CD4-positive, CD25-positive, alpha-beta regulatory T cell (primary cell): ENCODE results near the gene PTPRG. TPM values are rescaled to one million over a fixed set of nuclear protein-coding genes. Genes with fewer than 3 reads are reported as not detected.

ENCODE experiments used
- ATAC-seq, 2 donors: fragments of 150-1000 bp; cut with Tn5 transposase; one replicate each; pipeline ENCODE4 v1.10.0; 2021; ENCODE audit warnings: low read depth in 2 of 2, moderate number of reproducible peaks in 2 of 2, moderate library complexity in 1 of 2
- DNase-seq, 3 donors: peaks; one replicate each; pipeline versions ENCODE4 v3.0.0 to v3.0.0-alpha.2; 2012 to 2022; ENCODE audit warnings: mixed read lengths in 1 of 3
- H3K27ac ChIP-seq: one replicate; pipeline ENCODE4 v1.7.0; 2013; ENCODE audit warnings: mild to moderate bottlenecking, low read length; ENCODE audit not compliant: insufficient read depth, poor library complexity, severe bottlenecking
- H3K27me3 ChIP-seq: one replicate; pipeline ENCODE4 v1.7.0; 2013; ENCODE audit warnings: low read length; ENCODE audit not compliant: control insufficient read depth, insufficient read depth
- H3K36me3 ChIP-seq: one replicate; pipeline ENCODE4 v1.7.0; 2013; ENCODE audit warnings: mild to moderate bottlenecking, low read length, moderate library complexity; ENCODE audit not compliant: control insufficient read depth, insufficient read depth
- H3K4me1 ChIP-seq: 2 replicates; pipeline ENCODE4 v1.7.0; 2013; ENCODE audit warnings: mild to moderate bottlenecking, low read length; ENCODE audit not compliant: insufficient read depth, control insufficient read depth, poor library complexity, severe bottlenecking
- H3K4me3 ChIP-seq: one replicate; pipeline ENCODE4 v1.7.0; 2013; ENCODE audit warnings: low read depth, mild to moderate bottlenecking, low read length, moderate library complexity
- H3K9me3 ChIP-seq, 2 experiments: 1 replicate in 1 of 2; 2 replicates in 1 of 2; pipeline ENCODE4 v1.7.0; 2013; ENCODE audit warnings: low read length in 2 of 2, mild to moderate bottlenecking in 1 of 2, moderate library complexity in 1 of 2; ENCODE audit not compliant: control insufficient read depth in 2 of 2
- H3K27ac Mint-ChIP-seq, 3 donors: one replicate each; pipeline ENCODE4 v1.8.0; 2020 to 2022; ENCODE audit warnings: mild to moderate bottlenecking in 3 of 3, mixed read lengths in 3 of 3, moderate library complexity in 2 of 3
- H3K27me3 Mint-ChIP-seq: one replicate; pipeline ENCODE4 v1.8.0; 2022; ENCODE audit warnings: mild to moderate bottlenecking, mixed read lengths
- H3K36me3 Mint-ChIP-seq: one replicate; pipeline ENCODE4 v1.8.0; 2020; ENCODE audit warnings: mixed read lengths
- H3K4me1 Mint-ChIP-seq, 4 donors: one replicate each; pipeline ENCODE4 v1.8.0; 2020 to 2022; ENCODE audit warnings: mixed read lengths in 4 of 4, mild to moderate bottlenecking in 1 of 4
- H3K4me3 Mint-ChIP-seq, 4 donors: one replicate each; pipeline ENCODE4 v1.8.0; 2020 to 2022; ENCODE audit warnings: mild to moderate bottlenecking in 4 of 4, mixed read lengths in 4 of 4, moderate library complexity in 3 of 4
- H3K9me3 Mint-ChIP-seq, 7 donors: one replicate each; pipeline ENCODE4 v1.8.0; 2020 to 2022; ENCODE audit warnings: mixed read lengths in 7 of 7, mild to moderate bottlenecking in 3 of 7, moderate library complexity in 2 of 7
- polyA plus RNA-seq, 4 donors: library from polyadenylated mRNA; unstranded; fragments of 300-500 nt; fragmentation: Illumina TruSeq; gene quantifications; one replicate each; pipeline ENCODE4 v1.2.3, GENCODE V29; 2021
- total RNA-seq: library from RNA; stranded (reverse); gene quantifications from one replicate; pipeline ENCODE4 v1.2.3, GENCODE V29; 2022

Gene PTPRG
- total and polyA plus RNA-seq, 5 donors from 2014 or later: not detected

DNA sequence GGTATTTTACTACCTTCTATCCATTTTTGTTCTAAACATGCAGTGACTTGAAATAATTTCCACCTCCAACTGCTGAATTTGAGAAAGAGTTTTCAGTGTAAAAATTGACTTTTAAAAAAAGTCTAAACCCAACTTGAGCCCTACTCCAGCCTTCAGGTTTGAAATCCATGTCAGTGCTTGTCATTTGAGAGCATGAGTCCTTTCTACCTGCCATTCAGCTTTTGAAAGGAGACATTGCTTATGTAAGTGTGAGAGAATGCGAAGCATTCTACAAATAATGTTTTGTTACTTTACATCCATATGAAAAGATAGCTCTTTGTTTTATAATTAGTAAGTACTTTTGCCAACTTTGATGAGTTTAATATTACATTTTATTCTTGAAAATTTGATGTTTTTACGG, 329.2 kb downstream of the PTPRG start:
- H3K9me3 Mint-ChIP-seq: peaks cover 0 to 5% (median 0%) of the 10 kb centered on the region in 7 donors
- H3K4me1 Mint-ChIP-seq: peaks cover 0 to 4% (median 0%) of the 10 kb centered on the region in 4 donors
- peaks cover 5% of the 10 kb centered on the region for H3K27me3 Mint-ChIP-seq

GRCh38 chr3:61892891-61893290, 331.5 kb downstream of the PTPRG start:
- Mint-ChIP-seq H3K27me3 (peaks cover 5% of the 10 kb centered on the region), H3K4me1 (peaks cover 0 to 4% (median 0%) of the 10 kb centered on the region in 4 donors), H3K36me3 (no peaks in the 10 kb centered on the region), H3K4me3 (no peak overlapping the region), H3K9me3 (peaks cover 0 to 5% (median 0%) of the 10 kb centered on the region in 7 donors), H3K27ac (no peak overlapping the region)
- ATAC-seq: no peak
- DNase-seq: no peak
- no peaks in the 10 kb centered on the region for H3K36me3 ChIP-seq
- no peaks in the 10 kb centered on the region for H3K4me1 ChIP-seq
- H3K4me3 ChIP-seq: no peak overlapping the region
- no peak overlapping the region for H3K27ac ChIP-seq
- no peaks in the 10 kb centered on the region for H3K27me3 ChIP-seq
- H3K9me3 ChIP-seq: no peaks in the 10 kb centered on the region

More for the DNA sequence above, 329.2 kb downstream of the PTPRG start:
- no peaks in the 10 kb centered on the region for H3K36me3 ChIP-seq
- no peaks in the 10 kb centered on the region for H3K9me3 ChIP-seq
- no peak overlapping the region for H3K27ac Mint-ChIP-seq
- H3K4me3 Mint-ChIP-seq: no peak overlapping the region
- H3K27ac ChIP-seq: no peak overlapping the region
- H3K4me3 ChIP-seq: no peak overlapping the region
- H3K27me3 ChIP-seq: no peaks in the 10 kb centered on the region
- no peaks in the 10 kb centered on the region for H3K36me3 Mint-ChIP-seq
- H3K4me1 ChIP-seq: no peaks in the 10 kb centered on the region
- no peak for ATAC-seq
- DNase-seq: no peak

DNA sequence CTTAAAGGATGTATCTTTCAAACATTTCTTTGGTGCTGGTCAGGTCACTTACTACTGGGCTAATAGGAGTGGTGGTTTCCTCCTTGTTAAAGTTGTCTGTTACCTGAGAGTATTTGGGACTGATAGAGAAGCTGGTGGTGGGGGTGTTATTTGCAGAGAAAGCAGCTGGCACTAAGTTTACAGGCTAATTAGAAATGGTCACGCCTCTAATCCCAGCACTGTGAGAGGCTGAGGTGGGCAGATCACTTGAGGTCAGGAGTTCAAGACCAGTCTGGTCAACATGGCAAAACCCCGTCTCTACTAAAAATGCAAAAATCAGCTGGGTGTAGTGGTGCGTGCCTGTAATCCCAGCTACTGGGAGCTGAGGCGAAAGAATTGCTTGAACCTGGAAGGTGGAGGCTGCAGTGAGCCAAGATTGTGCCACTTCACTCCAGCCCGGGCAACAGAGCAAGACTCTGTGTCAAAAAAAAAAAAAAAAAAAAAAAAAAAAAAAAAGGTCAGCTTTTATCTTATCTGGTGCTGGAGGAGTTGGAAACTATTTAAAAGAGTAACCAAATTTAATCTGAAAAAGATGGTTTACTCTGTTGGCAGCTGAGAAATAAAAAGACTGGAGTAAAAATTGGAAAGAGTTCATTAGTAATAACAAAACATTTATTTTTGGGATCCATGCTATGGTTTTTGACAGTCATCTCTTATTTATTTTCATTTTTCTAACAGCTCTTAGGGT, 332.6 kb downstream of the PTPRG start:
- no peak overlapping the region for H3K27ac ChIP-seq
- no peak for ATAC-seq
- H3K9me3 ChIP-seq: no peaks in the 10 kb centered on the region
- H3K9me3 Mint-ChIP-seq: peaks cover 0 to 5% (median 0%) of the 10 kb centered on the region in 7 donors
- no peak overlapping the region for H3K4me3 Mint-ChIP-seq
- no peaks in the 10 kb centered on the region for H3K27me3 ChIP-seq
- H3K4me1 Mint-ChIP-seq: peaks cover 0 to 4% (median 0%) of the 10 kb centered on the region in 4 donors
- H3K4me1 ChIP-seq: no peaks in the 10 kb centered on the region
- no peak overlapping the region for H3K27ac Mint-ChIP-seq
- no peak for DNase-seq
- no peaks in the 10 kb centered on the region for H3K36me3 ChIP-seq
- H3K36me3 Mint-ChIP-seq: no peaks in the 10 kb centered on the region
- H3K4me3 ChIP-seq: no peak overlapping the region
- H3K27me3 Mint-ChIP-seq: peaks cover 5% of the 10 kb centered on the region

DNA sequence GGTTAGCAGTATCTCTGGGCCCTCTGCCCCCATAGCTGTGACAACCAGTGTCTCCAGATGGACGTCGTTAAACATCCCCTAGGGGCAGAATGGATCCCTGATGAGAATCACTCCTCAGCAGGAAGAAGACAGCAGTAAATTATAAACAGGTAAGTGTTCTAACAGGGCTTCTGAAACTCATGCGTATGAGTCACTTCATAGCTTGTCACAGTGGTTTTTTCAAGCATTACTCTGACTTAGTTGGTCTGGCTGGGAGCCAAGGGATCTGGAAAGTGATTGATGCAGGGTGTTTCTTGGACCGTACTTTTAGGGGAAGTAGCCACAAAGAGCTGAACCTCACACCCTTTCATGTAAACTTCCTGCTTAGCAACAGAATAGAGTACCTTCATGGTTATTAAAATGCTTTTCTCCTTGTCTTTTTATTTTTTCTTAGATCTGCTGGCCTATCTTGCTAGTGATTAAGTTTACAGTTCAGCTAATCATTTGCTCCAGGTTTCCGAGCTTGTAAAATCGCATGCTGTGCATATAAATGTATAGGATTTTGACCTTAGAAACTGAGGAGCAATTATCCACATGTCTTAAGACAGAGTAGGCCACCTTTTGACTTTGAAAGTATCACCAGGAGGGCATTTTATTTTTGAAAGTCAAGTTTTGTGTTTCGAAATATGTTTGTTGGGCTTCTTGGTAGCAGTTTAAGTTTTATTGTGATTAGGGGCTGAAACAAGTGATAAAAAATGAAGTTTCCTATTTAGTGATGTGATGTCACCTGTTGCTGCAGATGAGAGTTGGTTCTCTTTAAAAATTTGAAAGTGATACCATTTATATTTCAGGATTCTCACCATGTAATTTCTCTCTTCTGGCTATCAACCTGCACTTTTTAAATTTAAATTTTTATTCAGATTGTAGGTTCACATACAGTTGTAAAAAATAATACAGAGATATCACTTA, 333.9 kb downstream of the PTPRG start:
- no peak overlapping the region for H3K27ac Mint-ChIP-seq

GRCh38 chr3:61896251-61896650, 334.9 kb downstream of the PTPRG start:
- Histone ChIP-seq H3K4me1 (no peaks in the 10 kb centered on the region), H3K27me3 (no peaks in the 10 kb centered on the region), H3K9me3 (no peaks in the 10 kb centered on the region), H3K4me3 (no peak overlapping the region), H3K27ac (no peak overlapping the region), H3K36me3 (no peaks in the 10 kb centered on the region)
- no peak for ATAC-seq
- Mint-ChIP-seq H3K4me3 (no peak overlapping the region), H3K27ac (no peak overlapping the region), H3K36me3 (no peaks in the 10 kb centered on the region), H3K4me1 (peaks cover 0 to 4% (median 0%) of the 10 kb centered on the region in 4 donors), H3K9me3 (peaks cover 0 to 5% (median 1%) of the 10 kb centered on the region in 7 donors), H3K27me3 (no peaks in the 10 kb centered on the region)
- no peak for DNase-seq

More for the DNA sequence above, 333.9 kb downstream of the PTPRG start:
- Histone ChIP-seq H3K27ac (no peak overlapping the region), H3K4me3 (no peak overlapping the region), H3K27me3 (no peaks in the 10 kb centered on the region), H3K4me1 (no peaks in the 10 kb centered on the region), H3K36me3 (no peaks in the 10 kb centered on the region), H3K9me3 (no peaks in the 10 kb centered on the region)
- H3K9me3 Mint-ChIP-seq: peaks cover 0 to 5% (median 1%) of the 10 kb centered on the region in 7 donors
- no peaks in the 10 kb centered on the region for H3K27me3 Mint-ChIP-seq
- peak; percentile 58 to 66 for ATAC-seq
- no peaks in the 10 kb centered on the region for H3K36me3 Mint-ChIP-seq
- DNase-seq: peak in 2 of 3 donors; percentile 21 to 42
- H3K4me1 Mint-ChIP-seq: peaks cover 0 to 4% (median 0%) of the 10 kb centered on the region in 4 donors
- no peak overlapping the region for H3K4me3 Mint-ChIP-seq

DNA sequence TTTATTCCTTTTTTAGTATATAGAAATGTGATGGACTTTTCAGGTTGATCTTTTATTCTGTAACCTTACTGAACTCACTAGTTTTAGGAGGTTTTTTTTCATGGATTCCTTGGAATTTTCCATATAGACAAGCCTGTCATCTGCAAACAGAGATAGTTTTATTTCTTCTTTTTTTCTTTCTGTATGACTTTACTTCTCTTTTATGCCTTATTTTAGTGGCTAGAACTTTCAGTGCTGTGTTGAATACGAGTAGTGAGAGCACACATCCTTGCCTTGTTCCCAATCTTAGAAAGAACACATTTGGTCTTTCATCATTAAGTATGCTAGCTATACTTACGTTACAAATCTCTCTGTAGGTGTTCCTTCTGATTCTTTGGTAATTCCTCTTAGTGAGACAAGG, 336.5 kb downstream of the PTPRG start:
- no peaks in the 10 kb centered on the region for H3K36me3 Mint-ChIP-seq
- H3K9me3 Mint-ChIP-seq: peaks cover 0 to 2% (median 1%) of the 10 kb centered on the region in 7 donors
- H3K27ac Mint-ChIP-seq: no peak overlapping the region

GRCh38 chr3:61899700-61900462, 338.5 kb downstream of the PTPRG start:
- Mint-ChIP-seq H3K4me1 (peaks cover 0 to 4% (median 0%) of the 10 kb centered on the region in 4 donors), H3K36me3 (no peaks in the 10 kb centered on the region), H3K9me3 (peaks cover 0 to 2% (median 0%) of the 10 kb centered on the region in 7 donors), H3K27ac (no peak overlapping the region), H3K27me3 (no peaks in the 10 kb centered on the region), H3K4me3 (no peak overlapping the region)
- no peak for ATAC-seq
- no peak for DNase-seq
- no peak overlapping the region for H3K4me3 ChIP-seq
- H3K27me3 ChIP-seq: no peaks in the 10 kb centered on the region
- H3K9me3 ChIP-seq: no peaks in the 10 kb centered on the region
- no peaks in the 10 kb centered on the region for H3K4me1 ChIP-seq
- H3K27ac ChIP-seq: no peak overlapping the region
- no peaks in the 10 kb centered on the region for H3K36me3 ChIP-seq

More for the DNA sequence above, 336.5 kb downstream of the PTPRG start:
- DNase-seq: no peak
- no peaks in the 10 kb centered on the region for H3K4me1 ChIP-seq
- H3K9me3 ChIP-seq: no peaks in the 10 kb centered on the region
- ATAC-seq: no peak
- Mint-ChIP-seq H3K4me3 (no peak overlapping the region), H3K4me1 (peaks cover 0 to 4% (median 0%) of the 10 kb centered on the region in 4 donors), H3K27me3 (no peaks in the 10 kb centered on the region)
- no peak overlapping the region for H3K4me3 ChIP-seq
- no peak overlapping the region for H3K27ac ChIP-seq
- no peaks in the 10 kb centered on the region for H3K36me3 ChIP-seq
- no peaks in the 10 kb centered on the region for H3K27me3 ChIP-seq
